ENCODE data around the gene SYTL4.

DNA sequence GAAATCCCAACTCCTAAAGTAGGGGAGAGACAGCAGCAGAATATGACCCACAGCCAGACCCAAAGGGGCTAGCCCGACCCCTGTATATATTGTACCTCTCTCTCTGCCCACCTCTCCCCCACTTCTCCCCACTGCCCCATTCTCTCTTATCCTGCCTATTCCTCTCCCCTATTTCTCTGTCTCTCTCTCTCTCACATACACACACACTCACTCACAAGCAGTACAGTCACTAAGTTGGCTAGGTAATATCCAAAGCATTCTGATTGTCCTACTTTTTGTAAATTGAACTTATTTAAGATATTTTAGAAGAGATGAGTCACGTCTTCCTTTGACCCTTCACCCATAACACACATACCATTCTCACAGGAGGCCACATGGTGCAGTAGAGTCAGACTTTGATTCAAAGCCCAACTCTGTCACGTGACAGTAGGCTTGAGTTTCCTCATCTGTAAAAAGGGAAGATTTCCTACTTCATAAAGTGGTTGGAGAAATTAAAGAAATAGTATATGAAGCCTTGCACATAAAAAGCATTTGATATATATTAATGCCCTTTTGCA lies 58.4 kb downstream of the SYTL4 start:
- TF ChIP-seq POLR2AphosphoS5 (IDR thresholded peaks at IDR 0.05) = no peak
- TF ChIP-seq, protein P1, sequence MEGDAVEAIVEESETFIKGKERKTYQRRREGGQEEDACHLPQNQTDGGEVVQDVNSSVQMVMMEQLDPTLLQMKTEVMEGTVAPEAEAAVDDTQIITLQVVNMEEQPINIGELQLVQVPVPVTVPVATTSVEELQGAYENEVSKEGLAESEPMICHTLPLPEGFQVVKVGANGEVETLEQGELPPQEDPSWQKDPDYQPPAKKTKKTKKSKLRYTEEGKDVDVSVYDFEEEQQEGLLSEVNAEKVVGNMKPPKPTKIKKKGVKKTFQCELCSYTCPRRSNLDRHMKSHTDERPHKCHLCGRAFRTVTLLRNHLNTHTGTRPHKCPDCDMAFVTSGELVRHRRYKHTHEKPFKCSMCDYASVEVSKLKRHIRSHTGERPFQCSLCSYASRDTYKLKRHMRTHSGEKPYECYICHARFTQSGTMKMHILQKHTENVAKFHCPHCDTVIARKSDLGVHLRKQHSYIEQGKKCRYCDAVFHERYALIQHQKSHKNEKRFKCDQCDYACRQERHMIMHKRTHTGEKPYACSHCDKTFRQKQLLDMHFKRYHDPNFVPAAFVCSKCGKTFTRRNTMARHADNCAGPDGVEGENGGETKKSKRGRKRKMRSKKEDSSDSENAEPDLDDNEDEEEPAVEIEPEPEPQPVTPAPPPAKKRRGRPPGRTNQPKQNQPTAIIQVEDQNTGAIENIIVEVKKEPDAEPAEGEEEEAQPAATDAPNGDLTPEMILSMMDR (IDR thresholded peaks at IDR 0.05) = no peak
